NCI-H526 (cell line): ENCODE results near the gene RFLNA.

ENCODE experiments used
- DNase-seq, 2 experiments: peaks; one replicate each; lab custom pipeline; 2025; lab: John Stamatoyannopoulos, UW

Gene RFLNA

DNA sequence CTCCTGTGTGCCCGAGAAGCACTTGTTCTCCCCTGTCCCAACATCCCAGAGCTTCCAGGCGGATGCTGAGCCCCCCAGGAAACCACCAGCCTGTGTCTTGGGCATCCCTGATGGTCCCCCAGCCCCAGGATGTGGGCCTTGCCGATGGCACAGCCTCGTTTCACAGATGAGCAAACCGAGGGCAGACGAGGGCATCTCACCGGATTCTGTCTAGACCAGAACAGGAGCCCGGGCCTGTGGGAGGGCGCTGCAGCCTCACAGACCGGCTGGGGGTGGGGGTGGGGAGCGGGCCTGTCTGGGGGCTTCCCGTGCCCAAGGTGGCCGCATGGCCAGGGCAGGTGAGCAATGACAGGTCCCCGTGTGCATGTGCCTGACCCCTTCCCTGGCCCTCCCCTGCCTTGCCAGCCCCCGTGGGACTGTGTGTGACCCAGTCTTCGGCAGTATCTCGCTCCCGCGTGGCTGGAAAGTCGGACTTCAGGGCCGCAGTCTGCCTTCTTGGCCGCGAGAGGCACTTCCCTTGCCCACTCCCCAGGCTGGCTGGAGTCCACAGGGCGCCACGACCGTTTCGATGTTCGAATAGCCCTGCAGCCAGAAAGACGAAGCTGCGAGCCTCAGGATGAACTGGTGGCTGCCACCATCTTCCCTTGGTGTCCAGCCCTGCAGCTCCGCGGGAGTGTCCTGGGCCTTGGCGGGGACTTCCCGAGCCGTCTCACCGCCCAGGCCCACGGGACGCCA, 8.9 kb downstream of the RFLNA start:
- no peak for DNase-seq

DNA sequence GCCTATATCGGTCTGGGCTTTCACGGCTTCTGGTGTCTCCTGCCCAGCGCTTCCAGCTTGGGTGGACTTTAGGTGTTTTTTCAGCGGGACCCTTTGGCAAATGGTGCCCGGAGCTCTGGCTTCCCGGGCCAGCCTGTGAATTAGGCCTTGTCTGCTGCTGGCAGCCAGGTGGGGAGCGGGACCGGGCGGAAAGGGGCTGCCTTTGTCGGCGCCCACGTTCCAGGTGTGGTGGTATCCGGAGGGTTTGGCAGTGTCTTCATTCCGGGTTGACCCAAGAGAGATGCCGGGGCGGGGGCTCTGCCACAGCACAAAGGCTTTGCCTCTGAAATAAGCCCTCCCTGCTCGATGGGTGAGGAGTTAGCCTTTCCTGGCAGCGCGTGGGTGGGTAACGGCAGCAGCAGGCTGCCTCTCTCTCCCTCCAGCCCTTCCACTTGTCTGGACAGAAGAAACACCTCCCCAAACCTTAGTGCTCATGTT, 9.5 kb downstream of the RFLNA start:
- no peak for DNase-seq

DNA sequence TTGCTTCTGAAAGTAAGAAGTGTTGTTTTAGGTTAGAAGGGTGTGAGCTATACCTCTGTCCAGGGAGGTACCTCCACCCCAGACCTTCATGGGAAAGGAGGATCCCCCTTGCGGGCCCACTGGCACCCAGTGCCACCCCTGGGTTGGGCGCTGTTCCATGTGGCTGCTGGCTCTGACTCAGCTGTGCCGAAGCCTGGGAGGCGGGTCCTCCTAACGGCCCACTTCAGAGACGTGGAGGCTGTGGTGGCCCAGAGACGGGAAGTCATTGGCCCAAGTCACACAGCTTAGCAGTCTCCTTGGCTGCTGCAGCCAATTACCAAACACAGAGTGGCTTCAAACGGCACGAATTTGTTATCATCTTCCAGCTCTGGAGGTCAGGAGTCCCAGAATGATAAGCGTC, 10.2 kb downstream of the RFLNA start:
- no peak for DNase-seq

DNA sequence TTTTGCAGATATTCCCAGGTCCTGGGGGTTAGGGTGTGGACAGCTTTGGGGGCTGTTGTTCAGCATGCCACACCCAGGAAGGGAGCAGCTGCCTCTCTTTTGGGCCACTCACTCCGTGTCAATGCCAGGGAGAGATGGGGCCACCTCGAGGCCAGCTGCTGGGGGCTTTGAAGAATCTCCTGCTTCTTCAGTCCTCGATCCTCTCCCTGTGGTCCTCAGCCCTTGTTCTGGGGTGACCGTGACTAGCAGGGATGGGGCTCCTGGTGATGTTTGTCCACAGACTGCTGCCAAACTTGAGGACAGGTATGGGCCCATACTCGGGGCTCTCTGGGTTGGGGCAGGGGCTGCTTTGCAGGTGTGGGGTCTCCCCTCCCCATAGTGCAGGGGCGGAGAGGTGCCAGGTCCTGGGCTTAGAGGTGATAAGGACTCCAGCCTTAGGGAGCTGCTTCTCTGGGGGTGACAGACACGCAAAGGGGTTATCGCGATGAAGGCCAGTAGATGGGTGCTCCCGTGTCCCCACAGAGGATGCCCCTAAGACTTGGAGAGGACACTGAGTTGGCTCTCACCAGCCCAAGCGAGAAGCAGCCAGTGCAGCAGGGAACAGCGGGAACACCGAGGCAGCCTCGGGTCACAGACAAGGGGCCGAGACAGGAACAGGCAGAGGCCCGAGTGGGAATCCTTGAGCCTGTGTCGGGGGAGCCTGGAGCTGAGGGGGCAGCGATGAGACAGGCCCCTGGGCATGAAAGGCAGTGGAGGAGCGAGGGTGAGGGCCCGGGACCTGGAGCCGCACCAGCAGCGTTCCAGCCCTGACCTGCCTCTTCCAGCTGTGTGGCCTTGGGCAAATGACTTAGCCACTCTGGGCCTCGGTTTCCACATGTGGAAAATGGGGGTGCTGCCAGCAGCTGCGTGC, 11.1 kb downstream of the RFLNA start:
- DNase-seq = no peak

DNA sequence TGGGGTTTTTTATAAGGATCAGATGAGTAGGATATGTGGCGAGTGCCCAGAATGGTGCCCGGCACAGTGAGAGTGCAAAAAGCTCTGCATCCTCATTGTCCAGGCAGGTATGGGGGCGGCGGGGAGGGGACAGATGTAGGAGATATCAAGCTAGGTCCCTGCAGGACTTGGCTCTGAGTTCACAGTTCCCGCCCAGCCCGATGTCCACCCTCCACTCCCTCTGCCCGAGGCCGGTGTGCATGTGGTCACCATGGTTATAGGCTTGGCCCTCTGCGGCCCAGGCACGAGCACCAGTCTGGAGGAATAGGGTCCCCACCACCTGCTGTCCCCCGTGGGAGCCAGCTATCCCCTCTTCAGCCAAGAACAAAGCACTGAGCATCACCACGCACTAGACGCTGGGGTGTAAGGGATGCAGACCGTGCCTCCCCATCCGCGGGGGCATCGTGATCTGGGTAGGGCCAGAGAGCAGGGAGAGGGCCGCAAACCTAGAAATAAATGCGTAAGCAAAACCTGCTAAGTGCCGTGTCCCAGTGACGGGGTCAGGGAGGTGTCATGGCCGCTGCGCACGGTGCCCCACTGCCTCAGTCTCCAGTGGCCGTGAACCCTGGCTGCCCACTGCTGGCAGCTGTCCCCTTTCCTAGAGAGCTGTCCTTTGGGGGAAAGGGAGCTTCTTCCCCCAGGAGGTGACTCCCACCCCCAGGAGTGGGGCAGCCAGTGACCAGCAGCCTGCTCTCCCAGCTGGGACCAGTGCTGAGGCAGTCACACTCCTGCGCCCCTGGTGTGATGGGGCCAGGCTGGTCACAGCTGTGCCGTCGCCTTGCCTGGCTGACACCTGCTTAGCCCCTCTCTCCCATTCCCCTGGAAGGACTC, 12.0 kb downstream of the RFLNA start:
- no peak for DNase-seq

DNA sequence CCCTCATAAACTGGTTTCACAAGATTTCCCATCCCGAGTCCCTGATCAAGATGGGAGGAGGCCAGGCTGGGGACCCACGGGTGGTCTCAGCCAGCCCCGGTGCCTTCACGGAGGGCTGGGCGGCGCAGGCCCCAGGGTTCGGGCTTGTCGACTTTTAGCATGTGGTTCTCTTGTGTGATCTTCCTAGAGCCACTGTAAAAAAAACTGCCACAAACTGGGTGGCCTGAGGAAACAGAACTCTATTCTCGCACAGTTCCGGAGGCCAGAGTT, 12.6 kb downstream of the RFLNA start:
- no peak for DNase-seq

DNA sequence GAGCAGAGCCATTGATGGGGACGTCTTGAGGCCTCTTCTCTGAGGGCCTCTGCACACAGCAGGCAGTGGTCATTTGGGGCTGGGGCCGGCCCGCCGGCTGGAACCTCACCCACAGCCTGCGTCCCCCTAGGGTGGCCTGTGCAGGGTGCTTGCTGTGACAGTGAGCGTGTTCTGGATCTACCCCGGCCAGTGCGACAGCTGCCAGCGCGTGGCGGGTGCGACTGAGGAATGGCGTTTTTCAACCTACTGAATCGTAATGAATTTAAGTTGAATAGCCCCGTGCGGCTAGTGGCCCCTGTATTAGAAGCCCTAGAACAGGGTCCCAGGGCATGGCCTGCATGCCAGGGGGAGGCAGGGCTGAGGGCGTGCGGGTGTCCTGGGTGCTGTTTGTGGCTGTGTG, 13.8 kb downstream of the RFLNA start:
- DNase-seq = no peak

DNA sequence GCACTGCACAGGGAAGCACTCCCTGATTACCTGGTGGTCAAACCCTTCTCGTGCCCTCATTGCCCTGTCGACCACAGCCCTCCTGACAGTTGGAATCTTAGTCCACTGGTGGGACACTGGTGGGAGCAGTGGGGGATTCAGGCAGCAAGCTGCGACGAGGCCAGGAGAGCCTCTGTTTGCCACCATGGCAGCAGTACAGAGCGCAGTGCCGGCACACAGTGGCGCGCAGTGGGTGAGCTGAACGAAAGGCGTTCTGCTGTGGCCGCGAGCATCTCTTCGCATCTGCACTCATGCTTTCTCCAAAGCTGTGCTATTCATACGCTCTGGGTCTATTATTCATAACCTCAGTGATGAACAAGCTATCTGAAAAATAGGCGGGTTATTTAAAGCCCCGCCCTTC, 14.3 kb downstream of the RFLNA start:
- no peak for DNase-seq

DNA sequence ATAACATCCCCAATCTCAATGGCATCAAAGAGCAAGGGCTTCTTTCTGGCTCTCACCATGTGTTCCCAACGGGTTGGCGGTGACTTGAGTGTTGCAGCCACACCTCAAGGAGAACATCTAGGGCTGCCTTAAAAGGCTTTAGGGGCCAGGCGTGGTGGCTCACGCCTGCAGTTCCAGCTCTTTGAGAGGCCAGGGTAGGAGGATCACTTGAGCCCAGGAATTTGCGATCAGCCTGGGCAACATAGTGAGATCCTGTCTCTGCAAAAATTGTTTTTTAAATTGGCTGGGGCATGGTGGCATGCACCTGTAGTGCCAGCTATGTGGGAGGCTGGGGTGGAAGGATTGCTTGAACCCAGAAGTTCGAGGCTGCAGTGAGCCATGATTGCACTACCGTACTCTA, 14.9 kb downstream of the RFLNA start:
- no peak for DNase-seq

DNA sequence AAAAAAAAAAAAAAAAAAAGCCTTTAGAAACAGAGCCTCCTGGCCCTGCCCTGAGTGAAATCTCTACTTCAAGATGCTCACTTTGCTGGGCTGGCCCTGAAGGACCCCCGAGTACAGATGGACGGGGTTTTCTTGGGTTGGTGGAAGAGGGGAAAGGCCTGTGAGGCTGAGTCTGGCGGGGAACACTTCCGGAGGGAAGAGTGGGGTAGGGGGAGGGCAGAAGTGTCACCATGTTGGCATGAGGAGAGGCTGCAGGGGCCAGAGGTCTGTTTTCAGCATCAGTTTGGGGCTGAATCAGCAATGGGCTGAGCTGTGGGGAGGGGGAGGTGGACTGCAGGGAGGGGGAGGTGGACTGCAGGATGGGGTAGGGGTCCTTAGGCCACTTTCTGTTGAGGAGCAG, 15.3 kb downstream of the RFLNA start:
- DNase-seq = no peak

DNA sequence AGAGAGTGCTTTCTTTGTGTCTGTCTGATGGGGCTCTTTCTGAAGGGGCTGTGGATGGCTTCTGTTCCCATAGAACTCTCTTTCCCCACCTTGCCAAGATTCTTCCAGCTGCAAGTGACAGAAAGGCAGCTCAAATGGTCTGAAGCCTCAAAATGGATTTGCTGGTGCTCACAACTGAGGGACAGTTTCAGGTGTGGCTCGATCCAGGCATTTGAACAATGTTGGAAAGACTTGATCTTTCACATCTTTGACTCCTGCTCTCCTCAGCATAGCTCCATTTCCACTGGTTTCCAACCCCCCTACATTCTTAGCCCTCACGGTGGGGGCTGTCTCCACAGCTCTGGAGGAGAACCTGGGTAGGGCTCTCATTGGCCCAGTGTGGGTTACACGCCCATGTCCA, 15.9 kb downstream of the RFLNA start:
- no peak for DNase-seq

DNA sequence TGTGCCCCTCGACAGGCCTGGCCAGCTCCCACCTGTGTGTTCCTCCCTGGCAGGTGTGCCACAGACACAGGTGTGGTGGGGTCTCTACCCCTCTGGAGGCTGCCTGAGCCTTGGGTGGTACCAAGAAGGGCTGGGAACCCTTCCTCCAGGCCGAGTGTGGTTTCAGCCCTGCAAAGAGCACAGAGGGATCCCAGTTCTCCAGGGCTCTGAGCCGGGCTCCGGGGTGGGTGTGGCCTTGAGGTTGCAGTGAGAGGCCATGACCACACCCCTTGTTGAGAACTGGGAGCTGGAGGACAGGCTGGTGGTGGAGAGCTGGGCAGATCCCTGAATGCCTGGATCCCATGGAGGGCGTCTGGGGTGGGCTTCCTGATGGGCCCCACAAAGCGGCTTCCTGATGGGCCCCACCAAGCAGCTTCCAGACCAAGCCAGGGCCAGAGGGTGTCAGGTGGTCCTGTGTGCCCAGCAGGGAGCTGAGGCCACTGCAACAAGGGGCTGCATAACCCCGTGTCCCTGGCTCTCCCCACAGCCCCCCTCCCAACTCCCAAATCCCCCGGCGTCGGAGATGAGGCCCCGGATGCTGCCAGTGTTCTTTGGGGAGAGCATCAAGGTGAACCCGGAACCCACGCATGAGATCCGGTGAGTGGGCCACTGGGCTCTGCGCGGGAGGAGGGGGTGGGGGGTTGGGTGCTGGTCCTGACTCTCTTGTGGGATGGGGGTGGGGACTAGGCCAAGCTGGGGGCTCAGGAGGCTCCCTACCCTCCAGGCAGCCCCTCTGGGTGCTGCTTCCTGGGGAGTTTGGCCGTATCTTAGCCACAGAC, 16.6 kb downstream of the RFLNA start:
- DNase-seq = peak in 1 of 2 experiments; percentile 60

DNA sequence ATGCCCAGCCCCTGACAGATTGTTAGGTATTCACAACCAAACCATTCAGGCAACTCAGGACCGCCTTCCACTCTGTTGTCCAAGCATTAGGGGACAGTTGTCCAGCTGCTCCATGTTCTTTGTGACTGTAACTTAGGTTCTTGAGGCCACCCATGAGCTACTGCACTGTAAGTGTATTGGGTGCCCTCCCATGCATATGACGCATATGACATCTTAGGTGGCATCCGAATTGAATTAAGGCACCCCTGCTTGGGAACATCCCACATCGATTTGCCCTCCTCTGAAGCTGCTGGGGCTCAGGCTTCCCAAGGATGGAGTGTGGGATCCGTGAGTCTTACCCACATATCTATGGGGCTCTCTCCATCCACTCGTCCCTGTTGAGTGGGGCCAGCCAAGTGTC, 17.7 kb downstream of the RFLNA start:
- DNase-seq = no peak

DNA sequence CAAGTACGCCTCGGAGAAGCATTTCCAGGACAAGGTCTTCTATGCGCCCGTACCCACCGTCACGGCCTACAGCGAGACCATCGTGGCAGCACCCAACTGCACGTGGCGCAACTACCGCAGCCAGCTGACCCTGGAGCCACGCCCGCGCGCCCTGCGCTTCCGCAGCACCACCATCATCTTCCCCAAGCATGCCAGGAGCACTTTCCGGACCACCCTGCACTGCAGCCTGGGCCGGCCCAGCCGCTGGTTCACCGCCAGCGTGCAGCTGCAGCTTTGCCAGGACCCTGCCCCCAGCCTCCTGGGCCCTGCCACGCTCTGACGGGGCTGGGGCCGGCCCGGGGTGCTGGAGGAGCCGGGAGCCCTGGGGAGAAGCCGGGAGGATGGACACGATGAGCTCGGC, 19.3 kb downstream of the RFLNA start:
- DNase-seq = no peak

DNA sequence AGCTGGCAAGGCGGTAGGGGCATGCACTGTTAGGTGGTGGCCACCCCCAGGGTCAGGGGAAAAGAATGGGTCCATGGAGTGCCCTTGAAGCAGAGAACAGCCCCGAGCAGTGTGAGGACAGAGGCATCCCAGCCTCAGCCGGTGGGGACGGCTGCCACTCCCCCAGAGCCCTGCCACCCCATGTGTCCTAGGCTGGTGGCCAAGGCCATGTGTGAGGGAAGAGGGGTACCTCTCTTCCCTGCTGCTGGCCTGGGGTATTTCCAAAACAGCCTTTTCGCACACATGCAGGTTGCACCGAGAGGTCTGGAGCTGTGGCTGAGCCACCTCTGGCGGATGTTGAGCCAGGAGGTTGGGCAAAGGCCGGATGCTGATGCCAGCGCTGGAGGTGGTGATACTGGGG, 19.9 kb downstream of the RFLNA start:
- no peak for DNase-seq

DNA sequence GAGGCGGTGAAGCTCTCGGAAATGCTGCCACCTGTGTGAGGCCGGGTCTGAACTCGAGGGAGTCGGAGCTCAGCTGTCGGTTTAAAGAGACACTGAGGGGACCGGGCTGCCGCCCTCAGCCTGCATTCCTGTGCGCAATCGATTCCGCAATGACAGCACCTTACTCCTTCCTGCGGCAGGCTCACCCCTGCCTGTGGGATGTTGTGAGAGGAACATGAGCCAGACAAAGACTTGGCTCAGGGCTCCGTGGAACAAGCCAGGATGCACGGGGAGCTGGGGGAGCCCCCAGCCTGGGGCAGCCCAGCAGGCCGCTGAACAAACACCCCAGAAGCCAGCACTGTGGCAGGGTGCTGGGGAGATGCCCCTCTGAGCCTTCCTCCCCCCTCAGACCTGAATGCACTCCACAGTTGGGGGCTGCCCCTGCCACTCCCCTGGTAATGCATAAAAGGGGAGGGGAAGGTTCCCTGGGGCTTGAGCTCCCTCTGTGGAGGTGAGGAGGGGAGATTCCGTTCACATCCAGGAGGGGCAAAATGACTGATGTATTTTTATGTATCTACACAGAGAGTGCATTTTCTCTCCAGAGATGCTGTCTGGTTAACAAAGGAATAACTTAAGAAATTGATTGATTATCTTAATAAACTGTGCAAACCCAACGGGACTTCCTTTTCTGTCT, 20.6 kb downstream of the RFLNA start:
- no peak for DNase-seq

DNA sequence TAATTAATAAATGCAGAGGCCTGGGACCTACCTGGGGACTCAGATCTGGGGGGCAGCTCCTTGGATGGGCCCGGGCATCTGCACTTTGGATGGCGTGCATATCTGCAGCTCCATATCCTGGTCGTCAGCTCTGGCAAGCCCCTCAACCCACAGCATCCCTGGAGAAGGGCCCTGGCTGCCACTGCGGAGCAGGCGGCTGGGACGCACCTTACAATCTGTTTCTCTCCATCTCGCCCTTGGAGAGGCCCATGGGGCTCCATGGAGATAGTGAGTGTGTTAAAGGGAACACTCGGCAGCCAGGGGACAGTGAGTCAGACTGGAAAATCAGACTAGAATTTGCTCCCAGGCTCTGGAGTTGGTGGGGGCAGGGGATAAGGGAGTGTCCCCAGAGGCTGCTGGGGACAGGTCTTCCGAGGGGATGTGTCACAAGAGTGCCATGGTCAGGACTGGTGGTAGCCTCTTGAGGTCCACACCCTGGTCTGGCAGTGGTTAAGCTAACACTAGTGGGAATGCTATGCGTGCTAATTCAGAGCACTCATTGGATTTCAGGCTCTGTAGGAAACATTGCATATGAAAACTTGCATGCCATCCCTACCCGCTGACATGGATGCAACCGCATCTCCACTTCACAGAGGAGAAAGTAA, 21.5 kb downstream of the RFLNA start:
- DNase-seq = no peak

DNA sequence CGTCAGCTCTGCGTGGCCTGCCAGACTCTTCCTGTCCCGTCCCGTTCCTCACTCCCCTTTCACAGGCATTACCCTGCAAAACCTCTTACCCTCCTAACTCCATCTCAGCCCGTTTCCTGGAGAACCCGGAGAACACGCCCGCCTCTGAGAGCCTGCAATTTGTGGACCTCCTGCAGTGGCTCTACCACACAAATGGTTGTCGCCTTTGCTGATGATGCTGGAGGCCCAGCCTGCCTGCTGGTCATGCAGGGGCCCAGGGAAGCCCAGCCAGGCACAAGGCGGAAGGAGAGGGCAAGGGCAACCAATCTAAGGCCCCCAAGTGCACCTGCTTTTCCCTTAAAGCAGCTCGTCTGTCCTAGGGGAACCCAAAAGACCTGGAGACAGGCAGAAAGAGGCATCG, 22.5 kb downstream of the RFLNA start:
- no peak for DNase-seq

DNA sequence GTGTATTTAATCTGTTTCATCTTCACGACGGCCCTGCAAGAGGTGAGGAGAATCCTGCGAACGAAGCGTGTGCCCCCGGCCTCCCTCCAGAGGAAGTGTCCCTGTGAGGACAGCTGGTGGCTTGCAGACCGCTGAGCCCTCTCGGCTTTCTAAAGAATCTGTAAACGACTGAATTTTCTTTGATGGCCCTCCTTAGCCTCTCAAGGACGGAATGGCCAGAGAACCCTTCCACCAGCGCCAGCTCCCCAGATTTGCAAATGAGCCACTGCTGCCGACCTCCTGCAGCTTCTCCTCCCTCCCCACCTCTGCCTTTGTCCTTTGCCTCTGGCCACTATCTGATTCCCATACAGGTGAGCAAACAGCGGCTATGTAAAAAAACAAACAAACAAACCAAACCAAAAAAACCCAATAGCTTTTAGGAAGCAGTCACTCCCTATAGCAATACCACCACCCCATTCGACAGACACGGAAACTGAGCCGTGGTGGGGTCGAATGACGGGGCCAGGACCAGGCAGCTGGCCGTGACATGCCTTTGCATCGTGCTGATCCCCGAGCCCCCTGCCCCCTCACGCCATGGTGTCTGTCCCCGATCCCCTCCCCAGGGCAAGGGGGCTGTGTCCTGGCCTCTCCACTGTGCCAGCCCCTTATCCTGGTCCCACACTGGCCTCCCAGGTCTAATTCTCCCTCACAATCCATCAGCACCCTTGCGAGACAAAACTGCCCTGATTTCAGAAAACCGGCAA, 23.6 kb downstream of the RFLNA start:
- peak in 1 of 2 experiments; percentile 41 for DNase-seq
